HG02623 (cell line): ENCODE results near the gene ZNF746.
"Not testable (repeated sequence)": the region's sequence is repeated elsewhere in the genome, so short reads cannot be mapped to it uniquely, and the experiment has no call there.

Source experiments
- ATAC-seq: cut with Tn5 transposase; IDR thresholded peaks from one replicate; pipeline ENCODE4 v1.9.1; 2021; ENCODE audit warnings: moderate library complexity; ENCODE audit not compliant: unreplicated experiment

ZNF746 gene

GRCh38 chr7:149497467-149498261 is at the start of gene ZNF746:
Gene ZNF746, minus strand, starts transcription at chr7:149497809. Its CDS starts 273 bp downstream, at chr7:149497536.
- peak; percentile 96 for ATAC-seq

GRCh38 chr7:149547126-149547525 is 49.5 kb upstream of the ZNF746 start:
- ATAC-seq, result no peak

GRCh38 chr7:149546331-149546730 is 48.7 kb upstream of the ZNF746 start:
- ATAC-seq, result no peak

- ATAC-seq, result no peak
These were observed 46.4 kb upstream of the ZNF746 start for GRCh38 chr7:149544028-149544427.

- ATAC-seq, result no peak
These were observed 35.0 kb upstream of the ZNF746 start for GRCh38 chr7:149532654-149533053.

- ATAC-seq, result no peak
These were observed 31.6 kb upstream of the ZNF746 start for GRCh38 chr7:149529136-149529718.

- ATAC-seq, result no peak
These were observed 29.8 kb upstream of the ZNF746 start for GRCh38 chr7:149527414-149527813.

- no peak for ATAC-seq
These were observed 27.7 kb upstream of the ZNF746 start for GRCh38 chr7:149525280-149525679.

GRCh38 chr7:149524394-149524793 is 26.8 kb upstream of the ZNF746 start:
- no peak for ATAC-seq

GRCh38 chr7:149510248-149510647 is 12.6 kb upstream of the ZNF746 start:
- no peak for ATAC-seq

GRCh38 chr7:149509774-149510173 is 12.2 kb upstream of the ZNF746 start:
- ATAC-seq, result no peak

- ATAC-seq, result no peak
These were observed 7.9 kb upstream of the ZNF746 start for GRCh38 chr7:149505551-149505950.

GRCh38 chr7:149501651-149502050 is 4.0 kb upstream of the ZNF746 start:
- no peak for ATAC-seq

GRCh38 chr7:149500910-149501309 is 3.3 kb upstream of the ZNF746 start:
- no peak for ATAC-seq

- no peak for ATAC-seq
These were observed 2.6 kb upstream of the ZNF746 start for GRCh38 chr7:149500201-149500600.

- ATAC-seq, result no peak
These were observed 1.2 kb upstream of the ZNF746 start for GRCh38 chr7:149498811-149499210.

GRCh38 chr7:149496642-149497391 is 792 bp downstream of the ZNF746 start:
- ATAC-seq, result peak; percentile 26

- no peak for ATAC-seq
These were observed 1.6 kb downstream of the ZNF746 start for GRCh38 chr7:149495785-149496641.

GRCh38 chr7:149494738-149495368 is 2.8 kb downstream of the ZNF746 start:
- ATAC-seq, result no peak

- not testable (repeated sequence) for ATAC-seq
These were observed 3.6 kb downstream of the ZNF746 start for GRCh38 chr7:149493975-149494374.
